Breast epithelium (tissue), 4 donors: ENCODE measurements around the gene EIF5AL1. TPM values are rescaled to one million over a fixed set of nuclear protein-coding genes. Genes with fewer than 3 reads are reported as not detected.
"Not testable (repeated sequence)": the region's sequence is repeated elsewhere in the genome, so short reads cannot be mapped to it uniquely, and the experiment has no call there.

ENCODE experiments used
- DNase-seq, 2 donors: peaks; one replicate each; pipeline ENCODE4 v3.0.0-alpha.2; 2019; ENCODE audit warnings: low spot score in 2 of 2
- H3K27ac ChIP-seq, 2 donors: fragments of 200-600 bp; sonication (generic) in 1 of 2; one replicate each; pipeline ENCODE4 v1.5.1; 2016 to 2019; ENCODE audit warnings: mild to moderate bottlenecking in 1 of 2
- H3K27me3 ChIP-seq, 2 donors: fragments of 200-600 bp; sonication (generic) in 1 of 2; one replicate each; pipeline versions ENCODE4 v1.5.1 to v1.6.0; 2017 to 2019; ENCODE audit warnings: control low read depth in 1 of 2, mild to moderate bottlenecking in 1 of 2
- H3K36me3 ChIP-seq: fragments of 200-600 bp; one replicate; pipeline ENCODE4 v1.5.1; 2019
- H3K4me1 ChIP-seq, 2 donors: fragments of 200-600 bp; sonication (generic); one replicate each; pipeline ENCODE4 v1.5.1; 2016 to 2019; ENCODE audit warnings: control low read depth in 1 of 2
- H3K4me3 ChIP-seq, 3 donors: fragments of 200-600 bp; sonication (generic); 1 replicate in 2 of 3; 2 replicates in 1 of 3; pipeline ENCODE4 v1.5.1; 2016 to 2019; ENCODE audit warnings: mild to moderate bottlenecking in 3 of 3, moderate library complexity in 2 of 3
- H3K9me3 ChIP-seq, 2 donors: fragments of 200-600 bp; sonication (generic) in 1 of 2; one replicate each; pipeline ENCODE4 v1.5.1; 2016 to 2019; ENCODE audit warnings: control low read depth in 1 of 2
- CTCF ChIP-seq, 3 donors: fragments of 450-650 bp; IDR thresholded peaks; one replicate each; pipeline ENCODE4 v1.5.1; 2016 to 2017; ENCODE audit warnings: antibody characterized with exemption in 3 of 3, mild to moderate bottlenecking in 3 of 3, moderate library complexity in 3 of 3
- POLR2A ChIP-seq: fragments of 450-650 bp; IDR thresholded peaks from one replicate; pipeline ENCODE4 v1.6.1; 2016; ENCODE audit warnings: antibody characterized with exemption, mild to moderate bottlenecking, moderate library complexity
- POLR2AphosphoS5 ChIP-seq, 3 donors: sonication (generic); formaldehyde crosslinking; IDR thresholded peaks; one replicate each; pipeline ENCODE4 v1.6.1; 2017; ENCODE audit warnings: antibody characterized with exemption in 3 of 3
- intact Hi-C: fragments of 100-400 bp; cut with DNase I; formaldehyde crosslinking; loops from one replicate; pipeline ENCODE4 v1.15.1; 2023; ENCODE audit warnings: low total_unique reads
- total RNA-seq, 3 donors: library from RNA; depleted of rRNA; stranded (reverse); fragments of >200 nt; gene quantifications; one replicate each; pipeline ENCODE4 v1.1.0, GENCODE V29; 2016

The EIF5AL1 gene
- total RNA-seq, 3 donors from 2014 or later: under 0.01 to 0.16 (median 0.15) TPM

GRCh38 chr10:79495791-79496190, 16.5 kb upstream of the EIF5AL1 start:
- intact Hi-C loops: no loop called here
- Histone ChIP-seq H3K27me3 (no peaks in the 10 kb centered on the region), H3K4me1 (no peaks in the 10 kb centered on the region), H3K9me3 (no peaks in the 10 kb centered on the region), H3K4me3 (no peak overlapping the region), H3K36me3 (no peaks in the 10 kb centered on the region), H3K27ac (no peak overlapping the region)
- TF ChIP-seq POLR2A (no peak), POLR2AphosphoS5 (IDR thresholded peaks at IDR 0.05) (no peak), CTCF (IDR thresholded peaks at IDR 0.05) (no peak)
- DNase-seq: no peak

- intact Hi-C loops: no loop called here
- no peaks in the 10 kb centered on the region for H3K9me3 ChIP-seq
- no peak overlapping the region for H3K27ac ChIP-seq
- H3K4me3 ChIP-seq: no peak overlapping the region
- no peak for TF ChIP-seq POLR2AphosphoS5 (IDR thresholded peaks at IDR 0.05)
- no peak for TF ChIP-seq POLR2A
- TF ChIP-seq CTCF (IDR thresholded peaks at IDR 0.05): no peak
- H3K27me3 ChIP-seq: no peaks in the 10 kb centered on the region
- no peak for DNase-seq
- no peaks in the 10 kb centered on the region for H3K4me1 ChIP-seq
- H3K36me3 ChIP-seq: no peaks in the 10 kb centered on the region
Measured at GRCh38 chr10:79496896-79497295, 15.4 kb upstream of the EIF5AL1 start.

DNA sequence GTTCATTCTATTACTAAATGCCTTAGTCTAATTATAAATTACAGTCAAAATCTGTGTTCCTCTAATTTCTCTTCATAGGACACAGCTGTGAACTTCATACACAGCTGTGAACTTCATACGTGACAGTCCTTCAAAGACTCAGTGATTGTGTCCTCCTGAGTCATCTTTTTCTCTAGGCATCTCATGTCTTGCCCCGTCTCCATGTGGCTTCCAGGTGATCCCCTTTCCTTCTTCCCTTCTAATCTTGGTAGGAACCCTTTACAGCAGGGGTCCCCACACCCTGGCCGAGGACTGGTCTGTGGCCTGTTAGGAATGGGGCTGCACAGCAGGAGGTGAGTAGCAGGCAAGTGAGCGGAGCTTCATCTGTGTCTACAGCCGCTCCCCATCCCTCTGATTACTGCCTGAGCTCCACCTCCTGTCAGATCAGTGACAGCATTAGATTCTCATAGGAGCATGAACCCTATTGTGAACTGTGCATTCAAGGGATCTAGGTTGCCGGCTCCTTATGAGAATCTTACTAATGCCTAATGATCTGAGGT, 14.0 kb upstream of the EIF5AL1 start:
- DNase-seq: no peak
- Histone ChIP-seq H3K4me1 (no peaks in the 10 kb centered on the region), H3K4me3 (no peak overlapping the region), H3K9me3 (no peaks in the 10 kb centered on the region), H3K27ac (no peak overlapping the region), H3K27me3 (no peaks in the 10 kb centered on the region), H3K36me3 (no peaks in the 10 kb centered on the region)
- intact Hi-C loops: no loop called here
- TF ChIP-seq POLR2AphosphoS5 (IDR thresholded peaks at IDR 0.05) (no peak), POLR2A (no peak), CTCF (IDR thresholded peaks at IDR 0.05) (no peak)

DNA sequence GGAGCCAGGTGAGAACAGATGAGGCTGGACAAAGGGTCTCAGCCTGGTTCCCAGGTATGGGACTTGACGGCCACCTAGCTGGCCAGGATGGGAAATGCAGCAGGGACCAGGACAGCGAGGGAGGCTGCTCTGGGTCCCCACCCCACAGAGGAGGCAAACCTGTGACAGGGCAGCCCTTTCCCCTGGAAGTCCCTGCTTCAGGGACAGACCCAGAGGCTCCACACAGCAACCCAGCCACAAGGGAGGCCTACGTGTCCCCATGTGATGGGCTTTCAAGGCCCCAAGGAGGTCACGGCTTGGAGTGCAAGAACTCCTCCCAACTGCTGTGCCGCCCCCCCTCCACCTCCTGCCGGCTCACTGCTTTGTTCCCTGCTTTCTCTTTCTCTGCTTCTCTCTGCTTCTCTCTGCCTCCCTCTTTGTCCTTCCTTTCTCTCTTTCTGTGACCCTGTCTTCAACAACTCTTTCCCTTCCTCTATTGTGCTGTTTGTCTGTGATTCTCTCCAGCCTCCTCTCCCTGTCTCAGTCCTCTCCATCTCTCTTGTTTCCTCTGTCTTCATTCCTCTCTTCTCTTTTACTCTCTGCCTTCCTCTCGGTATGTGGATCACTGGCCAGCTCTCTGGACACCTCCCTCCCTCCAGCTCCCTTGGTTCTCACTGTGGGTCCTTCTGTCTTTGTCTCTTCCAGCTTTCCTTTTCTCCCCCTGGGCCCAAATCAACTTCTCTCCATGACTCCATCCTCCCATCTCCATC, 9.6 kb upstream of the EIF5AL1 start:
- Histone ChIP-seq H3K27me3 (no peaks in the 10 kb centered on the region), H3K36me3 (no peaks in the 10 kb centered on the region), H3K9me3 (no peaks in the 10 kb centered on the region), H3K27ac (no peak overlapping the region), H3K4me1 (no peaks in the 10 kb centered on the region), H3K4me3 (no peak overlapping the region)
- intact Hi-C loops: no loop called here
- DNase-seq: peak in 1 of 2 donors; percentile 28
- TF ChIP-seq POLR2A (no peak), CTCF (IDR thresholded peaks at IDR 0.05) (peak in 1 of 3 donors; percentile 23)

DNA sequence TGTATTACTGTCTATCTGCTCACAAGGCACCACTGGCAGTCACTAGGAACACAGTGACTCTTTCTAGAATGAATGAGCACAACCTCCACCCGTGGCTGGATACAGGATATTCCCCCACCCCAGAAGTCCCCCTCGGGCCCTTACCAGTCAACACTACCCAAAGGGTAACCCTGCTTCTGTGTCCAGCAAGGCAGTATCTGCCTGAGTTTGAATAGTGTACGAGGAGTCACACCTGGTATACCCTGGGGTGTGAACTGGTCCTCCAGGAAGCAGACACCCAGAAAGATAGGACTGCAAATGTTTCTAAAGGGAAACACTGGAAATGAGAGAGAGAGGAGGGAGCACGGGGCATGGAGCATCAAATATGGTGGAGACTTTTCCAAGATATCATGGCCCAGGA, 8.5 kb upstream of the EIF5AL1 start:
- H3K36me3 ChIP-seq, H3K27me3 ChIP-seq, H3K27ac ChIP-seq, H3K4me3 ChIP-seq, H3K9me3 ChIP-seq, intact Hi-C loops, DNase-seq, H3K4me1 ChIP-seq: not testable (repeated sequence)

DNA sequence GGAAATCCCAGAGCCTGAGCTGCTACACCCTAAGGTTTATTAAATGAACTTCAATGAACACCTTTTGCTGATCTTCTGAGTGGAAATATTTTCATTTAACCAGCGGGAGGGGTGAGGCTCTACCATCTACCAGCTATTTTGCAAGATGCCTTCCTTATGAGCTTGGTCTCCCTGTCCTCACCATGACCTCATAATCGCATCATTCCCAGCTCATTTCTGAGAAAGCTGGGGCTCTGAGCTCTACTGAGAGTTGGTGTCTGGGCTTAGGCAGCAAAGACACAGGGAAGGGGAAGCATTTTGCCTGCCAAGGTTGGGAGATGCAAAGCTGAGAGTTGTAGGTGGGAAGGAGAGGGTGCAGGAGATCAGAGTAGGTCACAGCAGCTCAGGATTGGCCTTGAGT, 7.8 kb upstream of the EIF5AL1 start:
- H3K27ac ChIP-seq, H3K4me3 ChIP-seq, DNase-seq, intact Hi-C loops, H3K27me3 ChIP-seq, H3K36me3 ChIP-seq, H3K4me1 ChIP-seq, H3K9me3 ChIP-seq: not testable (repeated sequence)

- DNase-seq, H3K27ac ChIP-seq, H3K9me3 ChIP-seq, H3K4me1 ChIP-seq, H3K36me3 ChIP-seq, intact Hi-C loops, H3K27me3 ChIP-seq, H3K4me3 ChIP-seq: not testable (repeated sequence)
Measured at GRCh38 chr10:79505328-79505727, 7.0 kb upstream of the EIF5AL1 start.
